Activated CD4-positive, alpha-beta T cell treated with anti-CD3 and anti-CD28 coated beads, Interleukin-2, Interleukin-4, amounts not matched to agents 100 ng/mL and 50 ng/mL, durations not matched to agents 16 hours and 8 hours (primary cell): ENCODE results near the gene LANCL3.

Experiments
- DNase-seq: peaks from one replicate; pipeline ENCODE4 v3.0.0-alpha.2; 2020; ENCODE audit warnings: low spot score

The LANCL3 gene

GRCh38 chrX:37679888-37680287 is 108.4 kb downstream of the LANCL3 start:
- DNase-seq, result no peak

- no peak for DNase-seq
Observed at GRCh38 chrX:37684426-37684825, 113.0 kb downstream of the LANCL3 start.

GRCh38 chrX:37684973-37685372 is 113.5 kb downstream of the LANCL3 start:
- no peak for DNase-seq

DNA sequence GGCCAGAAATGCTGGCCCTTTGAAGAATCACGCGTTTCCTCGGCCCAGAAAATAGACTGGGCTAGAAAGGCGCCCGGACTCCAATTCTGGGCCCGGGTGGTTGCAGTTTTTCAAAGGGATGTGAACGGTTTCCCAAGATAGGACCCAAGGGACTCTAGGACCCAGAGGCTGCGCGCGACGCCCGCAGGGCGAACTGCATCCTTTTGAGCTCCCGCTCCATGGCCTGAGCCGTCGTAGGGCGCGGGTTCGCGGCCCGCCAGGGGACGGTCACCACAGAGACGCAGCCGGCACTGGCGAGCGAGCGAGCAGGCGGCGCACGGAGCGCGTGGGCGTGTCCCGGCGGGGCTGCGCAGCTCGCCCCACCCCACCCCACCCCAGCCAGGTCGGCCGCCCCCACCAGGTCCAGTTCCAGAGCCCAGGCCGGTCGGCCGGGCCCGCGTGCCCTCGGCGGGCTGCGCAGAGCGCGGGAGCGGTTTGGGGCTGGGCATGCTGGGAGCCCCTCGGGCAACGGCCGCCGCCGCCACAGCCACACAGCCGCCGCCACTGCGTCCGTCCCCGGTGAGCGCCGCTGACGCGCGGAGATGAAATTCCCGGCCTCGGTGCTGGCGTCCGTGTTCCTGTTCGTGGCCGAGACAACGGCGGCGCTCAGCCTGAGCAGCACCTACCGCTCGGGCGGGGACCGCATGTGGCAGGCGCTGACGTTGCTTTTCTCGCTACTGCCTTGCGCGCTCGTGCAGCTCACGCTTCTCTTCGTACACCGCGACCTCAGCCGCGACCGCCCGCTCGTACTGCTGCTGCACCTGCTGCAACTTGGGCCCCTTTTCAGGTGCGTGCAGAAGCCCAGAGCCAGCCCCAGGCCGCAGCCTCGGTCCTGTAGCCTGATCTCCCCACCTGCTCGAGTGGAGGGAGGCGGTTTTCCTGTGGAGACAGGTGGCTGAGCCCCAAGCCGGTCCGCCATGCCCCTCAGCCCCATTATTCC is 114.2 kb downstream of the LANCL3 start, which contains the start of gene XK:
Gene XK (plus strand): TSS at position 411 of the 979 bp plus-strand sequence. CDS start 171 bp downstream, at position 582.
- DNase-seq, result peak; percentile 22

DNA sequence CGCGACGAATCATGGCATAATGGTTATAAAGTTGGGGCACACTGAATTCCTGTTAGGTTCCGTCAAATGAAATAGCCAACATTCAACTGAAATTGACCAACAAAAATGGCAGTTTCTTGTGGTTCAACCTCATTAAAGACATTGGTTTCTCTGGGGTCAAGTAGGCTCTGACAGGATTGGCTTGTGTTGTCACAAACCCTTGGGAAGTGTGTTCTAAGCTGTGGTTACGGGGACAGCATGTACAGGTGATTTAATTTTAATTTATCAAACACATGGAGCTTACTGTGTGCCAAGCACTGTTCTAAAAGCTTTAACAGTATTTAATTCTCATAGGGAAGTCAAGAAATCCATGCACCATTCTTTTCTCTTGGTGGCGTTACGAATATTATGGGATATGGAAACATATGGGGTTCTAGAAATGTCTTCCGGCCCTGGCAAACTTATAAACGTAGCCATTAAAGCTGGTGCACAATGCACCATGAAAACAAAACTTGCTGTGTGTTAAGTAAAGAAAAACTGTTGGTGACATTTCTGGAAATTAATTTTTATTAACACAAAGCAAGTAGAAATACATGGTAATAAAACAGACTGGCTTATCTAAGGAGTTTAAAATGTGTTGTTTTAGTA is 115.0 kb downstream of the LANCL3 start:
- DNase-seq, result no peak

GRCh38 chrX:37686996-37687395 is 115.5 kb downstream of the LANCL3 start:
- no peak for DNase-seq

GRCh38 chrX:37690119-37690518 is 118.7 kb downstream of the LANCL3 start:
- DNase-seq, result no peak

- no peak for DNase-seq
Observed at GRCh38 chrX:37692918-37693317, 121.5 kb downstream of the LANCL3 start.

DNA sequence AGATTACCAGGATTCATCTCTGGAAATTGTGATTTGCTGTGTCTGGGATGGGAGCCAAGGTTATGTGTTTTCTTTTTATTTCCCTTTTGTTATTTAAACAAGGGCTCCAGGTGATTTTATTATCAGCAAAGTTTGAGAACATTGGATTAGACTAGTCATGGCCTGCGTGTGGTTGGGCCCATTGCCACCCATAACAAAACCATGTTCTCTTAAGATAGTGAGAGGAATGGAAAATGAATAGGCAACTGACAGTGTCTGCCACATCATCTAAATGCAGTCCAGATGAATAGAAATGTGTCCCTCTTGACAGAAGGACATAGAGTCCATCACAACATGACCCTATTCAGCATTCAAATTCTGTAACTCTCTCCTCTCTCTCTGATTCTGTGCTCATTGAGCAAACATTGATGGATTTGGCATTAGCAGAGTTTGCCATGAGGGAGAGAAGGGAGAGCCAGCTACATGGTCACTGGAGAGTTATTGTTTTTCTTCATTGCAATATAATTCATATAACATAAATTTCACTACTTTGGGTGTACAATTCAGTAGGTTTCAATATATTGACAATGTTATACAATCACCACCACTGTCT is 125.8 kb downstream of the LANCL3 start:
- DNase-seq, result no peak

- DNase-seq, result no peak
Observed at GRCh38 chrX:37701588-37701987, 130.1 kb downstream of the LANCL3 start.

DNA sequence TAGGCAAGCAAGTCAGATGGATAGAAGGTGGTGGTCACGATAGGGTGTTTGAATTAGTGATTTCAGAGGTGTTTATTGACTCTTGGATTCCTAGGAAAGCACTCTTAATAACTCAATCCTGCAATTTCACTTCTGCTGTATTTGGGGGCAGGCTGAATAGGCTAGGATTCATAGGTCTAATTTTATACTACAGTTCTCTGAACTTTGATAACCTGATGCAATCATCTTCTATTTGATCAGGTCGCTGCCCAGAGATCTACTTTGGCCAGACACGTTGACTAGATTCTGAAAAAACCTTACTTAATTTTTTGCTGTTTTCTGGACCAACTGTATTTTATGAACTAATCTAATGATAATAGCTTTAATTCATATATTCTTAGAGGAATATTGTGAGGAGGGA is 140.5 kb downstream of the LANCL3 start:
- no peak for DNase-seq

GRCh38 chrX:37712458-37712857 is 141.0 kb downstream of the LANCL3 start:
- DNase-seq, result peak; percentile 2

DNA sequence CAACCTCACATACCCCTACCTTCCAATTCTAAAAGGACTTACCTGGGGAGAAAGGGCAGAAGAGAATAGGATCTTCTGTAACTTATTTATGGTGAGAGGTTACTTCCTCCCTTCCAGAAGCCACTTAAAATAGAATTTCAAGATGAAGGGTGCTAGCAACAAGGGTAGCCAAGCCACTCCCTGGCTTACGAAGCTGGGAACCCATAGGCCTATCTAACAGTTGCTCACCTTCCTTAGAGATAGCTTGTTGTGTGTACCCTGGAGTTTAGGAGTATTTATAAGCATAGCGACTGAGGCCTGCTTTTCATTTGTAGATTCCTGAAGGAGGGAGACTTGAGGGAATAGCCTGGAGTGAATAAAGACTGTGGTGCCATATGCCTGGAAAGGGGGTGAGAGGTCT is 143.0 kb downstream of the LANCL3 start:
- DNase-seq, result no peak

- DNase-seq, result no peak
Observed at GRCh38 chrX:37716602-37717001, 145.1 kb downstream of the LANCL3 start.

DNA sequence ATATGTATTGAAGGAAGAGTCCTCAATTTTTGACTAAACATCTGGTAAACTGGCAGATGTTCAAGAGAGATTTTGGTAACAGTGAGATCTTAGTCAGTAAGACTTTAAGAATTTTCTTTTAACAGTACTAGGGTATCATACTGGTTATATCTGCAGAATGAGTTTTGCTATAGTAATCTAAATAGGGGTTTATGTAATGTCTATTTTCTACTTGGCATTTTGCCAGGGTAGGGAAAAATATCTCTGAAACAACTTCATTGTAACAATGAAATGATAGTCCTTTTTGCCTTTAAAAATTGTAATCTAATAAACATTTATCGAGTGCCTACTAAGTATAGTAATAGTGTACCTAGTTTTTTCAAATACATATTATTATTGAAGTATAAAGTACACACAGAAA is 146.2 kb downstream of the LANCL3 start:
- no peak for DNase-seq

DNA sequence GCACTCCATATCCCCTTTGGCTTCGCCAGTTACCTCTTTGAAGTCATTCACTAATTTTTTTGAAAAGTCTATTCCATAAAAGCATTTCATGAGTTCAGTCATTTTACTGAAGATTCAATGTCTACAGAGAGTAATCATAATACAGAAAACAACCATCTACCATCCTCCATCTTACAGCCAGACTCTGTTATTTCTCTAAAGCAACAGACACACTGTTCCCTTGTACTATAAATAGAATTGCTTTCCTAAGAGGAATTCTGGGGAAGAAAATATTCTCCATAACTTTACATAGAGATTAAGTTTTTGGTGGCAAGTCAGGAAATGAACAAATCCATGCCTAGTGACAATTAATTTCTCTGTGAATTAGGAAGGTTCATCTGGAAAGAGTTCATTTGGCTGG is 151.1 kb downstream of the LANCL3 start:
- DNase-seq, result no peak

DNA sequence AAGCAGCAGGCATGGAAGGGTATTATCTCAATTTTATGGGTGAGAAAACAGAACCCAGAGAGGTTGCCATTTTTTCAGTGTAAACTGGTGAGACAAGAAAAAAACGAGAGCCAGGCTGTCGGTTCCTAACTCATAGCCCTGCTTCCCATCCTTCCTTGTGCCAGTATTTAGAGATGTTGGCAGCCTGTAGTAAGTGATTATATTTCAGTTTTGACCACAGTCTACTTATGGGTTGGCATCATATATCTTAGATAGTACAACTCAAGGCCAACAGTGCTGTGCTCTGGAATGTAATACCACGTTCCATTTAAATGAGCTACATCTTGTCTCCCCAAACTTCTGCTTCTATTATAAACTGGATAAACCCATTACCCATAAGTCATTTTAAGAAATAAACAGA is 154.9 kb downstream of the LANCL3 start:
- no peak for DNase-seq
